ENCODE data around the gene HOXA13. TPM values are rescaled to one million over a fixed set of nuclear protein-coding genes. Genes with fewer than 3 reads are reported as not detected.

HOXA13 gene
- total RNA-seq, 1 experiment from 2014 or later = 1.2 TPM

DNA sequence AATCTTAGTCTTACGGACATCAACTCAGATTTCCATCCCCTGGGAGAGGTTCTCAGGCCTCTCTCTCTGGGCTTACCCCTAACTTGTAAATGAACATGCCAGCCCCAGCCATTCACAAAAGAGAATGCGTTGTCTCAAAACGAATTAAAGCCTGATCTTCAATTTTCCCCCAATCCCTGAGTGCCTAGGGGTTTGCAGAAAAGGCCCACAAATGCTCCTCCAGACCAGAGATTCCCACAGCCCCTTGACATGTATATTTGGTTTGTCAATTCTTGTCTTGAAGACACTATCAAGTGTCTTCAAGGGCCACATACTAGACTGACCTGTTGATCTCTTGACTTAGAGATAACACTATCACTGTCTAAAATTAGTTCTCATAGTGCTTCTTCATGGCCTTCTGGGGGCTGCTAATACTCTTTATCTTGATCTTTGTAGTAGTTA, 11.9 kb upstream of the HOXA13 start:
- in situ Hi-C loops (cut with HindIII; ENCODE audit: low pct_unique_long_range_greater_than_20kb, low sequenced_read_pairs) = no loop called here
- no peak for DNase-seq (ENCODE audit: low read depth)

DNA sequence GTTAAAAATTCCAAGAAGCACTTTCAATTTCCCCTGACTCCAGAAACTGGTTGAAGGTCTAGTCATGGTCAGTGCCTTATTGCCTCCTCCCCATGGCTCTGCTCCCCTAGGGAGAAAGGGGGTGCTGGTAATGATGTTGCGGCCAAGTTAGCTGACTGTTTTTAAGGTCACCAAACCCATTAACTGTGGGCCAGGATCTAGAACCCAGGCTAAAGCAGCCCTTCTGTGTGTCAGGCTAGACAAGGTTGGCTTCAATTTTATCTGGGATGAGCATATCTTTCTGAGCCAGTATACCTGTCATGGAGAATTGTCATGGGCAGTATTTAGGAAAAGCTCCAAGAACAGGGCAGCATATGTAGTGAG, 11.2 kb upstream of the HOXA13 start:
- DNase-seq (ENCODE audit: low read depth) = no peak
- in situ Hi-C loops (cut with HindIII; ENCODE audit: low pct_unique_long_range_greater_than_20kb, low sequenced_read_pairs) = no loop called here

DNA sequence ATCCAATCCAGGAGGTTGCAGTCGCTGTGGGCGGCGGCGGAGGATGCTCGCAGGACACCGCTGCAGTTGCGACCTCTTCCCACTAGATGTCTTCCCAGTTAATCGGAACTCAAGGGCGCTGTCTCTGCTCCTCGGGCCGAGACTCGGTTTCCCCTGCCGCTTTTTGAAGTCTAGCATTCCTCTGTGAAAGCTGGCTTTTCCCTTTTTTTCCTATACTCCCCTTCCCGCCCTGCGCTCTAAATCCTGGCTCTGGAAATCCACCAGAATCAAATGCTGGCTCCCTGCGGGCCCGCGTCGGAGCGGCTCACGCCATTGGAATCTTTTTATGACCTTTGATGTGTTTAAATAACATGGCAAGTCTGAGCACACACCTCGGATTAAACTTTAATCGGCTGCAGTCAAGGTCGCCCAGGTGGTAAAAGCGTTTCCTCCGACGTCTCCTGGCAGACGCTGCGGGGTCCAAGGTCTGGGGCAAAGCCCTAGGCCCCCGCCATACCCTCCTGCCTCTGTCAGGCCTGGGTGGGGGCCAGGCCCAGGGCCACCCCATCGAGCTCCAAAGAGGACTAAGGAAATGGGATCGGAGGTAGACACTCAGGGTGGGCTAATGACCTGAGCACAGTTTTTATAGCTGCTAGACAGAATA, 10.7 kb upstream of the HOXA13 start:
- DNase-seq (ENCODE audit: low read depth) = peak; percentile 57
- in situ Hi-C loops (cut with HindIII; ENCODE audit: low pct_unique_long_range_greater_than_20kb, low sequenced_read_pairs) = no loop called here

DNA sequence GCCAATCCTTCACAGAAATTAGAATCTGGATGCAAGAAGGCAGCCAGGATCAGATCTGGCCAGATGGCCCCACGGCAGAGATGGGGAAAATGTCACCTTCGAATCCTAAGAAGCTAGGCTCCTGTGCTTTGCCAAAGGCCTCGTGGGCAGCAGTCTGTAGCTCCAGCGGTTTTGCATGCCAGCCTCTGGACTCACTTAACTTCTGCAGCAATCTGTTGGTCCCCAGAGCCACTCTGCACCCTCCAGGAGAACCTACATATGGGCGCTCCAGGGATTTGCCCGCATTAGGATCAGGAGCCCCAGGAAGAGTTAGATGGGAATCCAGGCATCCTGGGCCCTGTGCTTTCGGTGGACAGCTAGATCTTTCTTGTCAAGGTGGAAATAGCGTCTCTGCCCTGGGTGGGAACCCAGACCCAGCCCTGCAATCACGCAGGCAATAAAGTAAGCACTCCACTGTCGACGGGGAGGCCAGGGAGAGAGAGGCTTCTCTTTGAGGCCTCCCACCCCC, 10.1 kb upstream of the HOXA13 start:
- in situ Hi-C loops (cut with HindIII; ENCODE audit: low pct_unique_long_range_greater_than_20kb, low sequenced_read_pairs) = no loop called here
- DNase-seq (ENCODE audit: low read depth) = no peak

DNA sequence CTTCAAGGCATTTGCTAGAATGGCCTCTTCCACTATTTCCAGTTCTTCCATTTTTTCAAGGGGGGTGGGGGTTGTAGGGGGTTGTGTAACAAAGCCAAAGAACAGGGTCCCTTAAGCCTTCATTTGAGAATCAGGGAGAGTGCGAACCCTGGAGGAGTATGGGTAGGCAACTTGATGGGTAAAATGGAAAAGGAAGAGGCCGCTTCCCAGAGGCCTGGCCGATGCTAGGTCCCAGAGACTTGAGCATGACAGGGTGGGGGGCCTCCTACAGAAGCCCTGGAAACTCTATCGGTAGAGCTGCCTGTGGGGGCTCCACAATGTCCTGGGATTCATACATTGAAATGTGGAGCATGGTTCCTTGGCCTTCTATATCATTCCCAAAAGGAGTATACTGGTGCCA, 9.1 kb upstream of the HOXA13 start:
- in situ Hi-C loops (cut with HindIII; ENCODE audit: low pct_unique_long_range_greater_than_20kb, low sequenced_read_pairs) = no loop called here

DNA sequence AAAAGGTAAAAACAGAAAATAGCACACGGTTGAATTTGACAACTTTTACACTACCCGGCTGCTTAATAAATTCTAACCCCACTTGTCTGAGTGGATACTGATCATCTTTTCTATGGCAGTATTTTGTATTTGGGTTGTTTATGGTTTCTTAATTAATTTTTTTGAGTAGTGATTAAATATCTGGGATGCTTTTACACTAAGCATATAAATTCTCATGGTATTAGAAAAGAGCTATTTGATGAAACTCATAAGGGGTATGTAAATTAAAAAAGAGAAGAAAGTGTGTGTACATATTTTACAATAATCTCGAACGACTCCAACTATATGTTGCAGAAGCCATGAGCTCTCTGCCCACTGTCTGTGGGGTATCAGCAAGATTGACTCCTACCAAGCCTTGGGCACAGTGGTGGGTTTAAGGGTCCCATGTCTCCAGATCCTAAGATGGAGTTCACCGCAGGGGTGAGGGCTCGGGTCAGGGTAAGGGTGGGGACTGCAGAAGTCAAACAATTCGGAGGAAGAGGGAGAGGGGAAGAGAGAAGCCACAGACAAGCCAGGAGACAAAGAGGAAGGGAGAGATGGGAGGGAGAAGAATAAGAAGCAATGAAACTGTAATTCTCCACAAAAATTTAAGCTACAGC, 7.6 kb upstream of the HOXA13 start:
- DNase-seq (ENCODE audit: low read depth) = no peak
- in situ Hi-C loops (cut with HindIII; ENCODE audit: low pct_unique_long_range_greater_than_20kb, low sequenced_read_pairs) = no loop called here

More for the DNA sequence above, 9.1 kb upstream of the HOXA13 start:
- DNase-seq (ENCODE audit: low read depth) = no peak

DNA sequence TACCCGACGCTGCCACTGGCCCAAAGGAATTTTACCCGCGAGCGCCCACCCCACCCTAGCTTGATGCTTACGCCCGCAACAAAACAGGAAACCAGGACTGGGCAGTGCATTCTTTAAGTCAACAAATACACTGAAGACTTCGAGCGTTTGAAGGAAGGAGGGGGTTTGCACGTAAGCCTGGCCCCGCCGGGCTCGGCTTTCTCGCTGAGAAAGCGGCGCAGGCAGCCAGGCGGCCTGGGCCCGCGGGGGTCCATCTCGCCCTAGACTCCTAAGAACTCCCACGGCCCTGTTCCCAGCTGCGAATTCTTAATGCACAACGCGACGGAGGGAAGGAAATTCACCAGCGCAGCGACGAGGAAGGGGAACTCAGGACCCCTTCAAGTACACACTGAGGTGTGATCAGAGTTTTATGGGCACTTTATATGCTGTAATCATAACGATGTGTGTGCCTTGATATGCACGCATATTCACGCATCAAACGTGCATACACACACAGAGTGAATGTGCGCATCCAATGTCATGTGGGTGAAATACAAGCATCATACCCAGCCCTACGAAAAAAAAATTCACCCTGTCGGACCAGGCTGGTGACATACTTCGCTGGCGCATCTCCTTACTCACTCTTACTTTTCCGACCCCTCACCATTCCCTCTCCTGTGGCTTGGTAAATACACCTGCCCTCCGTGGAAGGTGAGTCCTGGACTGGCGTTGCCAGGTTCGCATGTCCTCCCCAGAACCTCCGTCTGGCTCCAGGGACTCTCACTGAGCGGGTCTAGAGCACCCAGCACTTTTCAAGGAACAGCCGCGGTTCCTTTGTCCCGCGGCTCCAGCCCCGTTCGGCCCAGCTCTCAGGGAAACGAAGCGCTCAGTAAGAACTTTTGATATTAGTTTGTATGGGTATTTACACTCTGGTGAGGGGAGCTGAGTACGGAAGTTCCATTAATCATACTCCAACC, 5.7 kb upstream of the HOXA13 start:
- in situ Hi-C loops (cut with HindIII; ENCODE audit: low pct_unique_long_range_greater_than_20kb, low sequenced_read_pairs) = no loop called here

DNA sequence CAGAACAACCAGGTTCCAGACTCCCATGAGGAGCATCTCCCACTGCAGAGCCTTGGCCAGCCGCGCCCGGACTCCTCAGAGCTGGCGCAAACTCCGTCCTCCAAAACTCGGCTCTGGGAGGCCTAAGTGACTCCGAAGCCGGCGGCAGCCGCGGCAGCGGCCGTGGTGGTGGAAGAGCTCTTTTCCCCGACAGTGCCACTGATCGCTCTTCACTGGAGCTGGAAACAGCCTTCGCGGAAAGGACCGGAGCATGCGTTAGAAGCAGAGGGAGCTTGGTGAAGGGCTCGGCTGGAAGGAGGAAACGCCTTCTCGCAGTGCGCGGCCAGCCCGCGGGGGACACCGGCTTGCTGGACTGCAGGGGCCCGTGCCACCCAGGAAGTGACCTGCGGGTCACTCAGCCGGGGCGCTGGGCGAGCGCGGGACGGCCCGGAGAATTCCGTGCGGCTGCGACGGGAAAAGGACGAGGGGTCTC, 5.0 kb upstream of the HOXA13 start:
- DNase-seq (ENCODE audit: low read depth) = no peak
- in situ Hi-C loops (cut with HindIII; ENCODE audit: low pct_unique_long_range_greater_than_20kb, low sequenced_read_pairs) = no loop called here

More for the DNA sequence above, 5.7 kb upstream of the HOXA13 start:
- DNase-seq (ENCODE audit: low read depth) = no peak

DNA sequence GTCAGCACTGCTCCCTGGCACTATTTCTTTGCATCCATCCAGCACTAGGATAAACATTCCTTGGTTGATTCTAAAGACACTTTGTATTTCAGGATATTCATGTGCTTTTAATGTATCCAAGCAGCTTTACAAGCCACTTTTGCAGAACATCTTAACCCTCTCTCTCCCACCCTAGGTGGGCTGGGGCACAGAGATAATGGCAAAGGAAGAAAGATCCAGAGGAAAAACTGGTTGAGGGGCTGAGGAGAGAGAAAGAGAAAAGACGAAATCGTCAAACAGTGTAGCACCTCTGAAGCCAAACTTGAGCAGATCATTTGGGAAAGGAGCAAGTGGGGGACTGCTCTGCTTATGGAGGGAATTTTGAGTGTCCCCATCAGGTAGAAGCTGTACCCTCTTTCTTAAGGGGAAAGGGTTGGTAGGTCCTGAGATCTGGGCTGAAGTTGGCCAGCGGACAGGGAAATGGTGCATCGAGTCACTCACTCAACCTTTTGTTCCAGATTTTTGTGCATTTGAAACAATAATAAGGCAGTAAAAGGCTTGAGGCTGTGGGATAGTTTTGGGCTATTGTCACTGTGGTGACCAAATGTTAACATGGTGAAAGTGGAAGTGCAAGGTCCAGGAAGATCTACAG, 4.2 kb upstream of the HOXA13 start:
- no peak for DNase-seq (ENCODE audit: low read depth)
- in situ Hi-C loops (cut with HindIII; ENCODE audit: low pct_unique_long_range_greater_than_20kb, low sequenced_read_pairs) = no loop called here

DNA sequence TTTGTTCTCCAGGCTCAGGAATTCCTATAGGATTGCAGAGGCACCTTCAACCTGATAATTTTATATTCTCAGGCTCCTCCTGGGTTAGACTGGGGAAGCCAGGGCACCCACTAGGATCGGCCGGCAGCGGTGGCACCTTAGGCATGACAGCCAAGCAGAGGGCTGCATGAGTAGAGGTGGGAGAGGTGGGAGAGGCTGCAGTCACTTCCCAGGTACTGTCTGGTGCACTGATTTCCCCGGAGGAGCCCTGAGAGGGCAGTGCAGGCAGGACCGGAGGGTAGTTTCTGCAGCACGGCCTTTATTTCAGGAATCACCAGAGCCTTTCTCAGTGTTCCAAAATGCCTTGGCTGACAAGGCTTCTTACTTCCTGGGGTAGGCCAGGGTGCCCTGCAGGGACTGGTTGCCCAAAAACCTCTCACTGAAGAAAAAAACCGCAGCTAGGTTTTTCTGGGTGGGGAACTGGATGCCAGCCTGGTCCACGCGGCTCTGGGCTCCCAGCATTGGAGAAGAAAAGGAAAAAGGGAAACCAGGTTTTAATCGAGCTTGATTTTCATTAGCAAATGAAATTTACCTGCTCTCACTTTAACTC, 3.6 kb upstream of the HOXA13 start:
- DNase-seq (ENCODE audit: low read depth) = no peak
- in situ Hi-C loops (cut with HindIII; ENCODE audit: low pct_unique_long_range_greater_than_20kb, low sequenced_read_pairs) = no loop called here

DNA sequence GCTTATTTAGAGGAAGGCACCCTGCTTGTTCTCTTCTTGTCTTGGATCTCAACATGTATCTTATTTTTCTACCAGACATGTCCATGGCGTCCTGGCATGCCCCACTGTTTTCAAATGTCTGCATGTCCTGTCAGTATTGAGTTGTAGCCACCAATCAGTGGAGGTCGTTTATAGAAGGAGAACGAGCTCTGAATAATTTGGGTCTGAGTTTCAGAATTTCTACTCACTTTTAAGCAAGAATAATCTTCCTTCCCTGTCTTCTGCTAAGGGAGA, 2.9 kb upstream of the HOXA13 start:
- DNase-seq (ENCODE audit: low read depth) = no peak
- in situ Hi-C loops (cut with HindIII; ENCODE audit: low pct_unique_long_range_greater_than_20kb, low sequenced_read_pairs) = no loop called here

DNA sequence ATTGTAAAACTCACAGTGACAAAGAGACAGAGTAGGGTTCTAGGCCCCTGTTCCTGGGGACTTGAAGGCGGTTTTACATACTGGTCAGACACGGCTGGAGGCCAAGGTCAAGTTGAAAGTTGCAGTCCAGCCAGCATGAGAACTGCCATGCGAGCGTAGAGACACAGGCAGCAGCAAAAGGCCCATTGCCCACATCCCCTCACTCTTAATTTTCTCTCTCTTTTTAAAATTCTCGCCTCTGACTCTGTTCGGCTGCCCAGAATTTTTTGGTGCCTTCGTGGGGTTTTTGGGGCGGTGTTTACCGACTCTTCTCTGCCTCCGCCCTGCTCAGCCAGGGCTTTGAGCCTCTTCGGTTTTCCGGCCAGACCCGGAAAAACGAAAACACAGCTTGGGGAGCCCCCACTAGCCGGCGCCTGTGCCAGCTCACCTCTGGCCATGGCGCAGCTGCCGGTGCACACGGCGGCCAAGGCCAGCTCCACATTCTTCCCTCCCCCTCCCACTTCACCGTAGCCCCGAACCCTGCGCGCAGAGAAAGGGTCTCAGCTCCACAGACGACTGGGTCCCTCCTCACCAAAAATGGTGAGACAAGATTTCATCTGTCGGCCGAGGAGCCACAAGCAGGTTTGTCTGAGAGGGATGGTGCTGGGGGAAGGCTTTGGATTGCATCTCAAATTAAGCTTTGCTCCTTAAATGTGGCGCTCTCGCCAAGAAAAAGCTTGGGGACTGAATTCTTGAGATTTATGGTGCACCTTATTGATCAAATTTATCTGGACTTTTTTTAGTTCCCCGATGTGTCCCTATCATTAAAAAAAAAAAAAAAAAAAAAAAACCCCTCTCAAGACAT, 2.3 kb upstream of the HOXA13 start:
- in situ Hi-C loops (cut with HindIII; ENCODE audit: low pct_unique_long_range_greater_than_20kb, low sequenced_read_pairs) = no loop called here

DNA sequence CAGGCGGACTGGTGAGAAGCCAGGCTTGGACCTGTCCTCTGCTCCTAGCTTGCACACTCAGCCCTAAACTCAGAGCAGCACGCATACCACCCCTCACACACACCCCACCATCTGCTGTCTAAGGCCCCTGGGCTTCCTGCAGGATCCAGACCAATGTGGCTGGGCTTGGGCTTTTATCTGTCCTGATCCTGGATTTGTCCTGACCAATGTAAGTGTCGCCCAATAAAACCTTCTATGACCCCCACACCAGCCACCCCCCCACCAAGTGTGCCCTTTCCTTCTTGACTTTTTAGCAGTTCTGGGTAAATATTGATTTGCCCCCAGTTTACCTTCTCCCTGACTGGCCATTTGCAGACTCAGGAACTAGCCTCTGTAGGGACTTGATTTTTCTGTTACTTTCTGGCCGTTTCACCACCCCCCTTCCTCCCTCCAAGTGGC, 1.7 kb upstream of the HOXA13 start:
- DNase-seq (ENCODE audit: low read depth) = no peak
- in situ Hi-C loops (cut with HindIII; ENCODE audit: low pct_unique_long_range_greater_than_20kb, low sequenced_read_pairs) = no loop called here

More for the DNA sequence above, 2.3 kb upstream of the HOXA13 start:
- no peak for DNase-seq (ENCODE audit: low read depth)

DNA sequence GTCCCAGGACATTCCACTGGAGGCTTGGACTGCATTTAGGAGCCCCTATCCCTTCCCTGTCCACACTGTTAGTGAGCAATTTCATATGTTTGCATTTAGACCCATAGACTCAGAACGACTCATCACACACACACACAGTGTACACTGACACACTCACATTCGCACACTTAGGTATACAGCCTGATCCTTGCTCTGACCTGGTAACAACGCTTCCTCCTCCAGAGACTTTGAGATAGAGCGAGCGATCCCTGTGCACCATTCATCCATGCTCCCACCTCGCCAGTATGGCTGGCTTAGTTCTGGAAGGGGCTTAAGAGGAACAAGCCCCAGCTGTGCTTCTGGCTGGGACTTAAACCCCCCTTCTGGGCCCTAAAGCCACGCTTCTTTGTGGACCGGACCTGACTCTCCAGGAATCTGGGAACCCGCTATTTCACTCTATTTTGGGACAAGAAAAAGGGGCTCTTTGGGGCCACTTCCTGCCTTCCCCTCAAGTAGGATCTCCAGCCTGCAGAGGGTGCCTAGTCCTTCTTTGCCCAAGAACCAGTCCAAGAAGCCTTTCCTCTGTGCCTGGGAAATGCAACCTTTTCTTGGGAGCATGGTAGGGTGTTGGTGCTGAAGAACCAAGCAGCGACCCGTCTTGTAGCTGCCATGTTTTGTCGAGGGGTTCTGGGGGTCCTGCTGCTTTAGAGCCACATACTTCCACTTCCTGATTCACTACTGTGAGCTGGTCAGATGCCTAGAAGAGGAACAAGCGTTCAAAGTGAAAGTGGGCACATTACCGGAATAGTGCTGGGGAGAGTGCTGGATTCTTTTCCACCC, 1.1 kb upstream of the HOXA13 start:
- in situ Hi-C loops (cut with HindIII; ENCODE audit: low pct_unique_long_range_greater_than_20kb, low sequenced_read_pairs) = no loop called here
- no peak for DNase-seq (ENCODE audit: low read depth)

DNA sequence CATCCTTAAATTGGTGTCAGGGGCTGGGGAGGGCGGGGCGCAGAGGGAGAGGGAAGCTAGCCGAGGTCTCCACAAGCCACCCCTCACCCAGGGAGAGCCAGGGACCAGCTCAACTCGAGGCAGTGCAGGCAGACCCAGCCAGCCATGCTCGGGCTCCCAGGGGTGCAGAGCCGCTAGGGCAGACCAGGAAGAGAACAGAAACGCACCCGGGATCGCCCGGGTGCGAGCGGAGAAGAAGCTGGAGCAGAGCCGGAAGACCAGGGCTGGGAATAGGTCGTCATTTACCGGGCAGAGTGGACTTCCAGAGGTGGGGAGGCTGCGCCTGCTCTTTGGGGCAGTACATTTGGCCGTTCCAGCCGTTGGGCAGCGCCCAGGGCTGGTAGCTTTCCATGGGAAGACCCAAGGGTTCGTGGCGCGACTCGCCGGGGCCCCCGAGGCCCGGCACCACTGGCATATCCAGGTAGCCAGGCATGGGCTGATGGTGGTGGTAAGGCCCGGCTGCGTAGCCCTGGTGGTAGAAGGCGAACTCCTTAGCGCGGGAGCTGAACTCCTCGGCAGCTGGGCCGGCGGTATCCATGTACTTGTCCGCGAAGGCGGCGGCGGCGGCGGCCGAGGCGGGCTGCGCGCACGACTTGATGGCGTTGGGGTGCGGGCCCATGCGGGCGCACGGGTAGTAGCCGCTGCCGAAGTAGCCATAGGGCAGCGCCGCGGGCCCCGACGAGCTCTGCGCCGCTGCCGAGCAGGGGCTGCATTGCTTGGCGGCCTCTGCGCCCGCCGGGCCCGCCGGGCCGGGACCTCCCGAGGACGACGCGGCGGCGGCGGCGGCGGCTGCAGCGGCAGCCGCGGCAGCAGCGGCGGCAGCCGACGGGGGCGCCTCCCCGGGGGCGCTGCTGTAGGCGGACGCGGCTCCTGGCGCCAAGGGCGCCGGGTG, 755 bp downstream of the HOXA13 start:
- peak; percentile 44 for DNase-seq (ENCODE audit: low read depth)
- in situ Hi-C loops (cut with HindIII; ENCODE audit: low pct_unique_long_range_greater_than_20kb, low sequenced_read_pairs) = no loop called here
